HG03571 (cell line): ENCODE results near the gene DDO.

Source experiments
- ATAC-seq: cut with Tn5 transposase; IDR thresholded peaks from one replicate; pipeline ENCODE4 v1.9.1; 2021; ENCODE audit not compliant: unreplicated experiment

DDO gene

DNA sequence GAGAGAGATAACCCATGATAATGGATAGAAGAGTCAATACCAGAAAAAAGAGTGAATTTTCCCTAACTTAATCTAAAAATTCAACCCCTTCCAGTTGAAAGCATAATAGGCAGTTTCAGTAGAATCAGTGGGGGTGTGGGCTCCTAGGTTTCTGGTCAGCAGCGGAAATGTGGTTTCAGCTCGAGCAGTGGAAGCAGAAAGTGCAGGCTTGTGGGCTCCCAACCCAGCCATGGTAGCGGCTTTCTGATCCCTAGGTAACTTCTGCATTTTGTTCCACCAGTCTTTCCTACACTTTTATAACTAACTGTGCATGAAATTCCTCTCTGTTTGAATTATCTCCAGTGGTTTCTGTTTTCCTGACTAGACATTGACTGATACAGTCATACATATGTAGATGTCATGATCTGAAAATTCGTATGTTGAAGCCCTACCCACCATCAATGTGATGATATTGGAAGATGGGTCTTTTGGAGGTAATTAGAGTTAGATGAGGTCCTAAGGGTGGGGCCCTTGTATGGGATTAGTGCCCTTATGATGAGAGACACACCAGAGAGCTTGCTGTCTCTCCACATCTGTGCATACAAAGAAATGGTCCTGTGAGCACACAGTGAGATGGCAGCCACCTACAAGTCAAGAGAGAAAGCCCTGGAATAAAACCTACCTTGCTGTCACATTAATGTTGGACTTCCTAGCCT lies 6.5 kb upstream of the DDO start:
- ATAC-seq = no peak

DNA sequence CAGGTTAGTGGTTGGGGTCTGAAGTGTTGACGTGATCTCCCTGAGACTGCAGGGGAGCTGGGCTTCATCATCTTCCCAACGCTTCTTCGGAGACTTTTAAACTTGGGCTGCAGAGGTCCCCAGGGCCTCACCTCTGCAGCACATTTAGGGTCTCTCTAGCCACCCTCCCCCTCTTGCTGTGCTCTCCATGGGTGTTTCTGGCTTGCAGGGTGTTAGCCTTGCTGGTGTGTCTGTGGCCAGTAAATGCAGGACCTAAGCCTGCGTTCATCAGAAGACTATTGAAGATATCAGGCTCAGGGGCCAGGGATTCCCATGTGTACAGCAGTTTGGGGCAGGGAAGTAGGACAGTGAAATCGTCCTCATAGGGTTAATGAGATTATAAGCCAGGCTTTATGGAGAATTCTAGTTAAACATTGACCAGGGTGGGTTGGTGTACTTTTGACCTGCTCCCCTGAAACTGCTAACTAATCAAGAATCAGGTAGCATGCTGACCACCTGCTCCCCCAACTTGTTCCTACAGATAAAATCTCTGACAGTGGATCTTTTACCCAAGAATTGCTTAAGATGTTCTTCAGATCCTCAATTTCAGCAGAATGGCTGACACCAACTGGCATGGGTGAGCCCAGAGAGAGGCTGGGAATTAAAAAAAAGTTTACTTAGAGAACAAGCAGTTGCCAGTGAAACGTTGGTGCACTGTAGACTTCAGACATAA lies 3.8 kb upstream of the DDO start:
- ATAC-seq = no peak

DNA sequence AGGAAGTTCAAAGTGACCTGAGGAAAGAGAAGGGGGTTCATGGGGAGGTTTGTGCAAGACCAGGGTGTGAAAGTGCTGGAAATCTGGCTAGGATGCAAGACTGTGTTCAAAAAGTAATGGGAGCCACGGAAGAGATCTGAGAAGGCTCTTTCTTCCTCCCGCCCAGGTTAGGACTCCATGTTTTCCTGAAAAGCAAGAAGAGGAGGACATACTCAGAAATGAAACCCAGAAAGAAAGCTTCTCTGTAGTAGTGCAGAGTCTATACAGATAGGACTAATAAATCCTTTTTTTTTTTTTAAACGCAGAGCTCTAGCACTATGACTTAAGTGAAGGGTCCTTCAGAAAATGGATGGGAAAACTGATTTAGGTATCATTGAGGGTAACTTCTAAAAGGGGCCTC lies 3.2 kb upstream of the DDO start:
- no peak for ATAC-seq

DNA sequence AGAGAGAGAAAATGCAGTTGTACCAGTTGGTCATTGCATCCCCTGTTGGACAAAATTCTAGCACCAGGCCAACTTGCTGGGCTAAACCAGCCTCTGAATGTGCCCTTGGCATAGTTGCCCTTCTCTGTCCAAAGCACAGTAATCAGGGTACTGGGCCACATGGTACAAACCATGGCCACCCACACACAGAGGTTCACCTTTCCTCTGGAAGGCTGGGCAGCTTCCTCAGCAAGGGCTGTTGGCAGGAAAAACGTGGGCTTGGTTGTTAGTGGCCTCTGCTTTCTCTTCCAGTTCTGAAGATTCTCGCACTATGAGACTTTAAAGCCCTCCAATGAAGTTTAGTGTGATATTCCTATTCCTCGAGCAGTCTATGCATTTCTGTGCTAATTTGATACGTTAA lies 706 bp downstream of the DDO start:
- ATAC-seq = no peak

DNA sequence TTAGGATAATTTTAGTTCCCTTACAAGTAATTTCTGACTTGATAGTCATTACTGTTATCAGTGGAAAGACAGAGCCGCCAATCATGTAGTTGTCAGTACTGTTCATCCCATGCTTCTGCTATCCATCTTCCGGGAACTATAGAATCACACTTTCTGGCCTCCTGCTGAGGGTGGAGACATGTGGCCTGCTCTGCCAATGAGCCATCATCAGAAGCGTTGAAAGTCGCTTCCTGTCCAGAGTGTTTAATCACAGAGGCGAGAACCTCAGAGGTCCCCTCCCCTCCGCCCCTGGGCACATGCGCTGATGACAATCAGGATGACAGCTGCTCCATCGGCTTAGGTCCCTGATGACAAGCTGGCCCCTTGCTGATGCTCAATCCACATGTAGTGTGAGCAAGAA lies 3.0 kb downstream of the DDO start:
- no peak for ATAC-seq

DNA sequence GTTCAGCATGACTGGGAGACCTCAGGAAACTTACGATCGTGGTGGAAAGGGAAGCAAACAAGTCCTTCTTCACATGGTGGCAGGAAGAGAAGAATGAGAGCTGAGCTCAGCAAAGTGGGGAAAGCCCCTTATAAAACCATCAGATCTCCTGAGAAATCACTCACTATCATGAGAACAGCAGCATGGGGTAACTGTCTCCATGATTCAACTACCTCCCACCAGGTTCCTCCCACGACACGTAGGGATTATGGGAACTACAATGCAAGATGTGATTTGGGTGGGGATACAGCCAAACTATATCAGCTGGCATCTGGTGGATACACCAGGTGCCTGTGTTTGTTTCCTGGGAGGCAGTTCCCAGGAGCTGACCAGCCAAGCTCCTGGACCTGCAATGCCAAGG lies 4.9 kb downstream of the DDO start:
- ATAC-seq = no peak

DNA sequence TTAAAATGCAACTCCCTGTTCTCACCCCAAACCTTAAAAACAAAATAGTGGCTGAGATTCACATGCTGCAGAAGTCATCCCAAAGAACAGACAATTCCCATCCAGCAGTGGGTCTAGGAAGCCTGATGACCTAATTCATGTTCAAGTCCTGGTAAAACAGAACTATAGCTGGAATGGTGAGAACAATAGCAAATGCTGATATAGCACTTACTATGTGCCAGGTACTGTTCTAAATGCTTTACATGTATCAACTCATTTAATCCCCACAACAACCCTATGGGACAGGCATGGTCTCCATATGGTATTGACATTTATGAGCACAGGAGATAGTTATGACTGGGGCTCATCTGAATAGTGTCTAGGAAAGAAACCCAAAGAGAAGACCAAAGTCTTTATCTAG lies 5.6 kb downstream of the DDO start:
- ATAC-seq = no peak

DNA sequence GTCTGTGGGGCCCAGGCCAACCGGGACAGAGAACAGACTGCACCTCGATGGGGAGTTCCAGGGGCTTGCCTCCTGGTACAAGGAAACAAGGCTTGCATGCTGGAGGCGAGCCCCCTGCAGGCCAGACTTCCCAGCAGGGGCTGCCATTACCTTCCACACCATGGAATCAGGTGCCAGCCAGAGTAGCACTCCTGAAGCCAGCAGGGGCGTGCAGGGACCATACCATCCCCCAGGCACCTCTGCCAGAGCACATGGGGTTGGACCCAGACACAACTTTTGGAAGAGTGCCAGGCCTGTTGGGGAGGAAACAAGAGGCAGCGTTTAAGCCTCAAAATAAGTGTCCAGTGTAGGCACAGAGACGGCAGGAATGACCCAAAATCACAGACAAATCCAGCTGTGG lies 6.5 kb downstream of the DDO start:
- ATAC-seq = no peak

DNA sequence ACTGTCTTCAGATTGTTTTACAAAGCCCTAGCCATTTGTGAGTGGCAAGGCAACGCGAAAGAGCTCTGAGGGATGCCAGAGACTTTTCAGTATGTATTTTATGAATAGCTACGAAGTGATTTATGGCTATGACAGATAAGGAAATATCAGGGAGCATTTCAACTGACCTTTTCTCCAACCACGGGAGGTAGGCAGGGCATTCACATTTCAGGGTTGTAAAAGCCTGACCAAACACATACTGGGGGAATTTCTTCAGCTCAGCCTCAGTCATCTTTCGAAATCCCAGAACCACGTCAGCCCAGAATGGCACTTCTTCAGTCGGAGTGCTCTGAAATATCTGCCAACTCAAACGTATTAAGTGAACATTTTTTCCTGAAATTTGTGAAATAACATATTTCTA lies 10.8 kb downstream of the DDO start:
- ATAC-seq = no peak

DNA sequence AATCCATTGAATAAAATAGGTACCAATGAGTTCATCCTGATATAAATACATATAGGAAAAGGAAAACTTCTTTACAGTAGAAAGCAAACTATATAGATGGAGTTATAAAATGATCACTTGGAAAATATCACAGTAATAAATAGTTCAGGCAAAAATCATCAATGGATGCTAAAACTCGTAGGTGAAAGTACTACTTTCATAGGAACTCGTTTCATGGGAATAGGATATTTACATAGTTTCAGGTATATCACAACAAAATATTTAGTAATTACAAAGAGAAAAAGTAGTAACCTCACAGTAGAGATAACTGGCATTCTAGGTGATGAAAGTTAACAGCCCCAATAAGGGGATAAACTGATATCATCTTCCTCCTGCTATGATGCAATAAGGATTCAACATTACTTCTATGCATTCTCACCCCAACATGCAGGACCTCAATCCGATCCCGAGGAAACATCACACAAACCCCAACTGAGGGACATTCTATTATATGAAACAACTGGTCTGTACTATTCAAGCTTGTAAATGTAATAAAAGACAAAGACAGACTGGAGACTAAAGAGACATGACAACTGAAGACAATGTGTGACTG lies 13.7 kb downstream of the DDO start:
- no peak for ATAC-seq

DNA sequence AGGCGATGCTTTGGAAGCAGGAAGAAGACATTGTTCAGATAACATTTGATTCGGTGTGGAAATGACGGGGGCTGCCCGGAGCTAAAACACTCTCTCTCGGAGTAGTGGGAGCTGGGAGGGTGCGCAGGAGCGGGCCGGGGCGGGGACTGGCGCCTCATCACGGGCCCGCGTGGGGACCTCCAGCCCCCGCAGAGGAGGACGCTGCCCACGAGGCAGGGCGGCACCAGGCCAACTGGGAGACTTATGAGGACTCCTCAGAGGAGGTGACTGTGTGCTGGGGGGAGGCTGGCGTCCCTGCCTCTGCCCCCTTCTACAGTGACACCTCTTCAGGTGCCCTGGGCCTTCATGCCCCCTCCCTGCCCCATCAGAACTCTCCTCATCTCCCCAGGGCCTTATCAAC lies 15.2 kb downstream of the DDO start:
- no peak for ATAC-seq

DNA sequence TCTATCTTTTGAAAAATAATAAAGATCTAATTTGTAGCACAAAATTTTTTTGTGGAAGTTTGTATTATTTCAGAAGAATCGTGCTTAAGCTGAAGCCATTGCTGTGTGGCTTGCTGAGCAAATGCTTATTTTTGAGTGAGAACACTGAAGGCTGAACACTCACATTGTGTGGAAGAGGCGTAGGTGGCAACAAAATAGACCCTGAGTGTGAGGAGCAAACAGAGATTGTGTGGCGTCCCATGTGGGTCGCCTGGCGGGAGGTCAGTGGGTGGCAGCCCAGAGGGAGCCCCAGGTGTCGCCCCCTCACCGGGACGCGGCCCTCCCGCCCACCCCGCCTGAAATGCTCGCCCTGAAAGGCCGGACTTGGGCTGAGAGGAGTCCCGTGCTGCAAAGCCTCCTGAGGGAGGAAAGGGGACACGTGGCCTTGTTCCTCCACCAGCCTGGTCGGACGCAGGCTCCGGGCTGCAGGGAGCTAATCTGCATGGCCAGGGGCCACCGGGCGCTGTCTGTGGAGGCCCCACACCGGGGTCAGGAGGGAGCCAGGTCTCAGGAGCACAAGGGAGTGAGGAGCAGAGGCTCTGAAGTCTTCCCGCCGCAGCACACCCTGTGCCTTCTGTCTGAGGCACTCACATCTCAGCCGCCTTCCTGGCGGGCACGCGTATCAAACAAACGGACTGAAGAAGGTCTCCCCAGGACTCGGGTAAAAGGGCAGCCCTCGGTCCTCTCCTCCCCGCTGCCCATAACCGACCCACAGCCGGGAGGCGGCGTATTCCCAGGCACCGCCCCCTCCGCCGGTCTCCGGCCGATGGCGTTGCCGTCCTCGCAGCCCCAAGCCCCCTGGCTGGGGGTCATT lies 15.9 kb downstream of the DDO start:
- no peak for ATAC-seq

DNA sequence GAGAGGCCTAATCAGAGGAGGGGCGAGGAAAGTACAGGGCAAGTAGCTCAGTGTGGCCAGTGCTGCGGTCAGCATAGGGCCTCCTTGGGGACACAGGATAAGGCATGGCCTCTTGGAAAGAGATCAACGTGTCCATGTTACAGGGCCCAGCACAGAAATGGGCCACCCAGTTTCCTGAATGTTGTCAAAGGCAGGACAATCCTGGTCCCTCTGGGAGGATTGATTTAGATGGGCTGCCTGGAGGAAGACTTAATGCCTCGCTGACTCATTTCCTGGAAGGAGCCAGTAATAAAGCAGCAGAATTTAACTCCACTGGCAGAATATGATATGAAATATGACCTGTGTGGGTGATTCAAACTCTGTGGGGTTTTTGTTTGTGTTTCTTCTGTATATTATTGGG lies 16.6 kb downstream of the DDO start:
- ATAC-seq = no peak

DNA sequence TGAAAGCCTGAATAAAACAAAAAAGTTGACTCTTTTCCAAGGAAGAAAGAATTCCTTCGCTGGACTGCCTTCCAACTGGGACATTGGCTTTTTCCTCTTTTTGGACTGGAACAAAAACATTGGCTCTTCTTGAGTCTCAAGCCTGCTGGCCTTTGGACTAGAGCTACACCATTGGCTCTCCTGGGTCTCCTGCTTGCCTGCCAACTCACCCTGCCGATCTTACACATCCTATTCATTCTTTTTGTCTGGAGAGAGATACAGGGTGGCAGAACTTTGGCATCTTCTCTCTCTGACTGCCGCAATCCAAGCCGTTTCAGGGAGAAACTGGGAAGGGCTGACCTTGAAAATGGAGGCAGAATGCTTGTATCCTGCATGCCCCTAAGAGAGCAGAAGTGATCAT lies 20.2 kb downstream of the DDO start:
- no peak for ATAC-seq

DNA sequence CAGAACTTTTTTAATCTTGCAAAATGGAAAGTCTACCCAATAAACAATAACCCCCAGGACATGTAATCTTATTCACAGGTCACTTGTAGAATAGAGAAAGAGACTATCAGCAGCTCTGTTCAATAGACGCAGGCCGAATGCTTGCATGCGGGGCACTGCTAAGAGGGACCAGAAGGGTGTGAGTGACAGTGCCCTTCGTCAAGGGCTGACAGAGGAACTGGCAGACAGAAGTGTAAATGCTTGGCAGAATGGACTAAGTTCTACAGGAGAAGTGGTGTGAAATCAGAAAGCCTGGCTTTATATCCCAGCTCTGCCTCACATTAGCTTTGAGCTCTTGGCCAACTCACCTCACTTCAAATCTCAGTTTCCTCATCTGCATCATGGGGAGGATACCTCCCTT lies 21.0 kb downstream of the DDO start:
- no peak for ATAC-seq

DNA sequence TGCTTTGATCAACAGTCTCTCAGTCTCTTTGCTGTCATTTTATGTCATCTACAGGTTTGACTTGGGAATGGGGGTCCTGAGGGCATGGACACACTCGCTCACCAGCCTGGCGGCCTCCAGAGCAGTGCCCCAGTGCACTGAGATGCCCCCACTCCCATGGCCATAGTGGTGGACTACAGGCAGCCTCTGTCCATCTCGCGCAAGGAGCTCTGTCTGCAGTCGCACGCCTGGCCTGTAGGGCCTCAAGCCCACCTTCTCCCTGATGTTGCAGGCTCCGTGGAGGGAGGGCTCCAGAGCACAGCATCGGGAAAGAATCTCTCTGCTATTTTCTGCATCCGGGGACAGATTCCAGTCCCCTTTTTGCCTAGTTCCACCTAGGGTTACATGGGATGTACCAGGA lies 22.6 kb downstream of the DDO start:
- no peak for ATAC-seq

DNA sequence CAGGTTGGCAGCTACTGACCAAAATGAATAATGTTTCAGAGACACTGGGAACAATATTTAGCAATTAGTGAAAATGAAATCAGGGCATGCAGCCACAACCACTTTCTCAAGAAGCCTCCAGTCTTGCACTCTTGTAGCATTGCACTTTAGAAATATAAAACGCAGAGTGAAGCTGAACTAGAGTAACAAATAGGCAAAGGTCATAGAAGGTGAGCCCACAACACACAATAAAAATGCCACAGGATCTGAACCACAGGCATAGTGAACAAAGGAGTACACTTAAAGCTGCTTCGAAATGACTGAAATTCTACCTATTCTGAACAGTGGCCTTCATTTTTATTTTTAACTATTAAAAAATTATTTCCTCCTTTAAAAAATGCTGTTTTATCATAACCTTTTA lies 25.0 kb downstream of the DDO start:
- no peak for ATAC-seq

DNA sequence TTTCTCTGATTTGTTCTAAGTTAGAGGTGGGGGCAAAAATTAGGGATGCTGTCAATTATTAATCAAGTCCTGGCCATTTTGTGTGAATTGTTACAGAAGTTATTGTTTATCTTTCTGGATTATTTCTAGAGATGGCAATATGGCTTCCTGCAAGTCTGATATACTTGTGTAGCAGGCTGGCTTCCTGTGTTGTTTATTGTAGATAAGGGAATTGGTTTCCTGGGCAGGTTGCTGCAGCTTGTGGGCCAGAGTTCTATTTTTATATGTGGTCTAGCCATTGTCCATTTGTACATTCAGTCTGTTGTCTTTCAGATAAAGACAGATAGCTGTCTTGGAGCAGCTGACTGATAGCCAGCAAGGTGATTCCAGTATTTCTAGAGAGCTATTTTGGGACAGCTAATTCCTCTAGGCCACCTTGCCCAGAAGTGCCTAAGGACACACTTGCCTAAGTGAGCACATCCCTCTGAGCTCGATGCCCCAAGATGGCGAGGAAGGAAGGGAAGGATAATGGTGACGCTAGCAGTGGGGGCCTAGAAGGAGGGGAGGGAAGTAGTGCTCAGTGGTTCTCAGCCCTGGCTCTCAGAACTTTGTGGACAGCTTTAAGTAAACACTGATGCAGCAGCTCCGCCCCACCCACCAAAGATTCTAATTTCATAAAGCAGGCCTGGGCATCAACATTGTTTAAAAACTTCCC lies 25.5 kb downstream of the DDO start:
- no peak for ATAC-seq

DNA sequence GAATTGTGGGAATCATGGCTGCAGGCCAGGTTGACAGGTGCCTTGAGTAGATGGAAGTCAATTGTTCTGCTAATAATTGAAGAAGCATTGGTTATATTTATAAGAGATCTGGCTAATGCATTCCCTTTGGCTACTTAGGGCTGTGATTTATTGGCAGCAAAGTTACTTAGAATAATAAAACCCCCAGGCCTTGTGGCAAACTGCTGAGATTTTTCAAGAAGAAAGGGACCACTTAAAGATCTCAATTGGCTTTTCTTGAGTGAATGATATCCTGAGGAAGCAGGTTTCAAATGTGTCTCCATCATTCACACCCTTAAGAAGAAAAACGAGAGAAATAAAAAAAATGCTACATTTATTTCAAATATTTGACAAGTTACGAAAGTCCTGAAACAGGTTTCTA lies 27.4 kb downstream of the DDO start:
- no peak for ATAC-seq

DNA sequence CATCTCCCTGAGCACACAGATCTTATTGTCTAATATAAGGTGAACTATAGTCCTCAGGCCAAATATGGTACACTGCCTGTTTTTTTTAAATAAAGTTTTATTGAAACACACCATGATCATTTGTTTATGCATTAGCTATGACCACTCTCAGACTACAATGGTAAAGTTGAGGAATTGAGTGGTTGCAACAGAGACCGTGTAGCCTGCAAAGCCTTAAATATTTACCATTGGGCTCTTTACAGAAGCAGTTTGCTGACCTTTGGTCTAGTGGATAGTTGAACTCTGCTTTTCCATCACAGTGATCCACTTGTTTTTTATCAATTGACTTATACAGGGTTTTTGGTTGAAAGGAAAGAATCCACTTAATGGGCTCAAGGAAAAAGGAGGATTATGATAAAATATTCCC lies 29.9 kb downstream of the DDO start:
- no peak for ATAC-seq

DNA sequence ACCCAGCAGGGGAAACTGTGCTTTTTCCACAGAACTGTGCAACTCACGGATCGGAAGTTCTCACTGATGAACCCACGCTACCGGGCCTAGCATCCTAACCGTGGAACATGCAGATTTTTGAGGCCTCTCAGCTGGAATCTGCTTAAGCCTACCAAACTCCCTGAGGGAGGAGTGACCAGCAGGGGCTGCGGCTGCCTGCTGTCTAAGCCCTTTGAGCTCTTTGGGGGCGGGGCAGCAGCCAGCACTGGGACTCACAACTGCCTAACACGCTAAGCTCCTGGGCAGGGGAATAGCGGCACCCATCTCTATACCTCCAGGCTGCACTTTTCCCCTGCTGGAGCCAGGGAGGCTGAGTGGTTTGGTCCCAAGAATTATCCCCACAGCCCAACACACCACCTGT lies 36.8 kb downstream of the DDO start:
- no peak for ATAC-seq
